Measurements from ENCODE around the gene RAPGEF6.
A peak's percentile ranks its signal among the peaks of the same experiment; 100 is the strongest.
"Not testable (repeated sequence)": the region's sequence is repeated elsewhere in the genome, so short reads cannot be mapped to it uniquely, and the experiment has no call there.

The RAPGEF6 gene

GRCh38 chr5:131426011-131426410, 209.0 kb downstream of the RAPGEF6 start:
- DNase-seq (ENCODE audit: low read depth, low spot score): no peak

- DNase-seq (ENCODE audit: low read depth, low spot score): peak; percentile 48
Measured at GRCh38 chr5:131423056-131423455, 212.0 kb downstream of the RAPGEF6 start.

GRCh38 chr5:131419877-131420276, 215.2 kb downstream of the RAPGEF6 start:
- no peak for DNase-seq (ENCODE audit: low read depth, low spot score)

GRCh38 chr5:131418846-131419245, 216.2 kb downstream of the RAPGEF6 start:
- no peak for DNase-seq (ENCODE audit: low read depth, low spot score)

- peak; percentile 83 for DNase-seq (ENCODE audit: low read depth, low spot score)
Measured at GRCh38 chr5:131417240-131417869, 217.7 kb downstream of the RAPGEF6 start.

GRCh38 chr5:131416729-131417128, 218.3 kb downstream of the RAPGEF6 start:
- no peak for DNase-seq (ENCODE audit: low read depth, low spot score)

GRCh38 chr5:131413605-131414559, 221.1 kb downstream of the RAPGEF6 start:
- no peak for DNase-seq (ENCODE audit: low read depth, low spot score)

- DNase-seq (ENCODE audit: low read depth, low spot score): no peak
Measured at GRCh38 chr5:131406975-131407638, 227.9 kb downstream of the RAPGEF6 start.

- DNase-seq (ENCODE audit: low read depth, low spot score): no peak
Measured at GRCh38 chr5:131406076-131406475, 229.0 kb downstream of the RAPGEF6 start.

- DNase-seq (ENCODE audit: low read depth, low spot score): no peak
Measured at GRCh38 chr5:131405674-131406073, 229.4 kb downstream of the RAPGEF6 start.

- DNase-seq (ENCODE audit: low read depth, low spot score): no peak
Measured at GRCh38 chr5:131400585-131400984, 234.4 kb downstream of the RAPGEF6 start.

- not testable (repeated sequence) for DNase-seq (ENCODE audit: low read depth, low spot score)
Measured at GRCh38 chr5:131399007-131399406, 236.0 kb downstream of the RAPGEF6 start.

- DNase-seq (ENCODE audit: low read depth, low spot score): no peak
Measured at GRCh38 chr5:131396630-131397273, 238.3 kb downstream of the RAPGEF6 start.

GRCh38 chr5:131396015-131396414, 239.0 kb downstream of the RAPGEF6 start:
- no peak for DNase-seq (ENCODE audit: low read depth, low spot score)

- peak; percentile 55 for DNase-seq (ENCODE audit: low read depth, low spot score)
Measured at GRCh38 chr5:131394128-131394527, 240.9 kb downstream of the RAPGEF6 start.

- peak; percentile 52 for DNase-seq (ENCODE audit: low read depth, low spot score)
Measured at GRCh38 chr5:131393498-131393968, 241.5 kb downstream of the RAPGEF6 start.

GRCh38 chr5:131392466-131393095, 242.4 kb downstream of the RAPGEF6 start:
- no peak for DNase-seq (ENCODE audit: low read depth, low spot score)

- no peak for DNase-seq (ENCODE audit: low read depth, low spot score)
Measured at GRCh38 chr5:131389869-131390265, 245.2 kb downstream of the RAPGEF6 start.

- no peak for DNase-seq (ENCODE audit: low read depth, low spot score)
Measured at GRCh38 chr5:131389096-131389868, 245.7 kb downstream of the RAPGEF6 start.

- DNase-seq (ENCODE audit: low read depth, low spot score): no peak
Measured at GRCh38 chr5:131387255-131387654, 247.8 kb downstream of the RAPGEF6 start.
